MG63 (cell line): ENCODE data around the gene SLC6A4. TPM values are rescaled to one million over a fixed set of nuclear protein-coding genes. Genes with fewer than 3 reads are reported as not detected.

Source experiments
- DNase-seq: peaks from one replicate; pipeline ENCODE4 v3.0.0-alpha.2; 2020
- H3K27me3 ChIP-seq: fragments of 250-450 bp; sonication (Bioruptor Pico); 2 replicates; pipeline ENCODE4 v1.5.1; 2020; ENCODE audit warnings: mild to moderate bottlenecking, moderate library complexity
- H3K36me3 ChIP-seq: fragments of 250-450 bp; sonication (Bioruptor Pico); 2 replicates; pipeline ENCODE4 v1.5.1; 2020; ENCODE audit warnings: mild to moderate bottlenecking, moderate library complexity
- H3K4me3 ChIP-seq: fragments of 250-450 bp; sonication (Bioruptor Pico); 2 replicates; pipeline ENCODE4 v1.5.1; 2020; ENCODE audit warnings: mild to moderate bottlenecking, moderate library complexity
- H3K9me3 ChIP-seq: fragments of 250-450 bp; sonication (Bioruptor Pico); 2 replicates; pipeline ENCODE4 v1.5.1; 2020; ENCODE audit warnings: mild to moderate bottlenecking, moderate library complexity
- total RNA-seq: library from RNA; depleted of rRNA; stranded (reverse); fragments of >200 nt; shearing (Covaris generic); gene quantifications from 2 replicates; pipeline ENCODE4 v1.2.3, GENCODE V29; 2014; ENCODE audit warnings: low replicate concordance; rRNA removed

The SLC6A4 gene
- not detected in 2 replicates for total RNA-seq

DNA sequence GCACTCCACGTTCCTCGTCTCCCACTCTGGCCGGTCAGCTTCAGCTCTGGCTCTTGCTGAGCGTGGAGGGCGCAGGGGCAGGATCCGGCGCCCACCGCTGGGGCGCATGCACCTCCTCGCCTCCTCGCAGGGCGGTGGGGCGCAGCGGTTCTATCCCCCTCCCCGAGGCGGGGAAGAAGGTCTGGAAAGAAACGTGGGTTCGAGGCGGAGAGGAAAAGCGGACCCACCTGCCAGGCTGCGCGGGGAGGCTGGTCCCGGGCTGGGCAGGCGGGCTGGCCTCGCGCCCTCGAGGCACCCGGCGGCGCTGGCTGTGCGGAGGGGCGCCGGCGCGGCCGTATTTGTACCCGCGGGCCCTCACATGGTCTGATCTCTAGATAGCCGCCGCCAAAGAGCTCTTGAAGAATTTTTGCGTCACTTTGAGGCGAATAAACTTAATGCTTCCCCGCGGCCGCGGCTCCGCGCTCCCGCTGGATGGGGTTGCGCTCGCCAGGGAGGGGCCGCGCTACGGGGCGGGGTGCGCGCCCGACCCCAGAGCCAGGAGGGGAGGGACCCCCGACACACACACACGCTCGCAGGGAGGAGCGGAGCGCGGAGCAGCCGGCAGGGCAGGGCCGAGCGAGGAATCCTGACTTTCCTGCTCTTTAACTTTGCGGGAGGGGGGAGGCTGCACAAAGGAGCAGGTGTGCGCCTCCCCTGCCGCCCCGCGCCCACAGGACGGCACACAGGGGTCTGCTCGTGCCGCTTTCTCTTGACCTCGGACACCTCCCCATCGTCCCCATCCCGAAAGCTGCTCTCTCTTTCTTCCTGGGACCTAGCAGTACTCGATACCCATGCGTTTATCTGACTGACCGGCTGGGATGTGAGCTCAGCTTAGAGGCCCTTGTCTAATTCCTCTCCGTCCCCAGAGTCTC lies at the start of gene SLC6A4:
Gene SLC6A4 (minus strand): TSS at position 312 of the 911 bp plus-strand sequence. CDS start 13,739 bp downstream, outside the sequence.
- Histone ChIP-seq H3K36me3 (no peaks in the 10 kb centered on the region), H3K9me3 (peaks cover 3% of the 10 kb centered on the region; the same call in 1 of the 2 replicates), H3K27me3 (peaks cover 39% of the 10 kb centered on the region), H3K4me3 (peak within 1 kb of the TSS; percentile 42)
- DNase-seq: peak; percentile 15

DNA sequence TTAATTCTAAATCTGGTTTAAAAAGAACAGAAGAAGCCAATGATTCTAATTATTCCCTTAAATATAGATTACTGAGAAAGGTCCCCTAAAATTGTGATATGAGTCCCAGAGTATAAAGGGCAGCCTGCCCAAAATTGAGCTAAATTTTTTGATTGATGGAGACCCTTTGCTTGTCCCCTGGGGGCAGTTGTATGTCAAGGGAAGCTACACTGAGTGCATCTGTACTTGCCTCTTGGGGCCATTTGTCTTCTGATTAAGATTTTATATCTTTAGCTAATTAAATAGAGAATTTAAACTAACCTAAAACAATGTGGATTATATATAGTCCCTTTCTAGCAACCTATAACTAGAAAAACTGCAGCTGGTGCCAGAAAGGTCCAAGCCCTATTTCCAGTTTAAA lies 43.7 kb upstream of the SLC6A4 start:
- Histone ChIP-seq H3K36me3 (peaks cover 64% of the 10 kb centered on the region), H3K9me3 (no peaks in the 10 kb centered on the region), H3K27me3 (no peaks in the 10 kb centered on the region), H3K4me3 (no peak overlapping the region)
- DNase-seq: no peak

DNA sequence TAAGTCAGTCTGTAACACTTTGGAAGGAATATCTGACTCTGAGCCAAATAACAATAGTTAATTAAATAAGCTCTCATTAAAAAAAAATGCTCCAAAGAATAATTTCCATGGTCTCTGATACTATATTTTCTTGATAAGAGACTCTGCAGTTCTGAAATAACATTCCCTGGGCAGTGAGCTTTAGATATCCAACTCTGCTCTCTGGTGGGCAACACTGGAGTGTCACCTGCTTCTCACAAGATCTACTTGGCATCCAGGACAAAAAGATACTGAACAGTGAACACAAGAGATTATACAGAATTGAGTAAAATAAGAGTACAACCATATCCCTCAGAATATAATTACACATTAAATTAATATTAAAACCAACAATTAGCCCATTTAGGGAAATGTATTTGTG lies 42.5 kb upstream of the SLC6A4 start:
- DNase-seq: no peak
- Histone ChIP-seq H3K27me3 (no peaks in the 10 kb centered on the region), H3K4me3 (no peak overlapping the region), H3K36me3 (peaks cover 68% of the 10 kb centered on the region), H3K9me3 (no peaks in the 10 kb centered on the region)

DNA sequence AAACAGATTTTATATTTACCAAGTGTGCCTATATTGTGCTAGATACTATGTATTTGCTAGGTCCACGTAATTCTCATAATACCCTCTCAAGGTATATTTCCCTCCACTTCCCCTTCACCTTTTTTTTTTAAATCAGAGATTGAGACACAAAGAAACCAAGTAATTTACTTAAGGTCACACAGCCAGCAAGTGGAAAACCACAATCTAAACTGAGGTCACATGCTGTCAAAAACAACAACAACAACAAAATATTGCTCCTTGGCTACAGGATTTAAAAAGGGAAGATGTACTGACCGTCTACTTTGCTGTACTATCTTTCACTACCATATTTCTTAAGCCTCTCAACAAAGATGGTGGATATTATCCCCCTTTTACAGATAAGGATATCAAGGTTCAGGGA lies 40.4 kb upstream of the SLC6A4 start:
- Histone ChIP-seq H3K27me3 (no peaks in the 10 kb centered on the region), H3K36me3 (peaks cover 82% of the 10 kb centered on the region), H3K4me3 (no peak overlapping the region), H3K9me3 (no peaks in the 10 kb centered on the region)
- DNase-seq: no peak

DNA sequence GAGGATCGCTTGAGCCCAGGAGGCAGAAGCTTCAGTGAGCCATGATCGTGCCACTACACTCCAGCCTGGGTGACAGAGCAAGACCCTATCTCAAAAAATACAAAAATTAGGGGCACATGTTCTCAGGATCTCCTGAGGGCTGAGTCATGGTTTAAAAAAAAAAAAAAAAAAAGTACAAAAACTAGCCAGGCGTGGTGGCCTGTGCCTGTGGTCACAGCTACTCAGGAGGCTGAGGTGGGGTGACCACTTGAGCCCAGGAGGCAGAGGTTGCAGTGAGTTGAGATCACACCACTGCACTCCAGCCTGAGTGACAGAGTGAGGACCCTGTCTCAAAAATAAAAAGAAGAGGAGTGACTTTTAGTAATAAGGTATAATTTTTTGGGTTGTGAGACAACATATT lies 39.4 kb upstream of the SLC6A4 start:
- no peaks in the 10 kb centered on the region for H3K27me3 ChIP-seq
- DNase-seq: no peak
- peaks cover 85% of the 10 kb centered on the region for H3K36me3 ChIP-seq
- no peak overlapping the region for H3K4me3 ChIP-seq
- H3K9me3 ChIP-seq: no peaks in the 10 kb centered on the region

DNA sequence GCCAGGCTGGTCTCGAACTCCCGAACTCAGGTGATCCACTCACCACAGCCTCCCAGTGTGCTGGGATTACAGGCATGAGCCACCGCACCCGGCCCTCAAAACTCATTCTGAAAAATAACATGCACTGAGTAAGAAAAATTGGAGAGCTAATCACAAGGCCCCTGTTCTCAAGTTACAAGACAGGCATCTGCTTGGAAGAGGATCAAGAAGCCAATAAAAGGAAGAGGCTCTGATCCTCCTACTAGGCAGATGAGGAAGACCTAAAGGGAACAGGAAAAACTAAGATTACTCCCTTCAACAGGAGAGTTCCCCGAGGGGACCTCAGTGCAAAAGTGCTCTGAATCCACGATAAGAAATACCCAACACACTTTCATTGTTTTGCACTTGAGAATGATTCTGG lies 37.9 kb upstream of the SLC6A4 start:
- DNase-seq: no peak
- Histone ChIP-seq H3K4me3 (no peak overlapping the region), H3K27me3 (no peaks in the 10 kb centered on the region), H3K36me3 (peaks cover 80% of the 10 kb centered on the region), H3K9me3 (no peaks in the 10 kb centered on the region)

DNA sequence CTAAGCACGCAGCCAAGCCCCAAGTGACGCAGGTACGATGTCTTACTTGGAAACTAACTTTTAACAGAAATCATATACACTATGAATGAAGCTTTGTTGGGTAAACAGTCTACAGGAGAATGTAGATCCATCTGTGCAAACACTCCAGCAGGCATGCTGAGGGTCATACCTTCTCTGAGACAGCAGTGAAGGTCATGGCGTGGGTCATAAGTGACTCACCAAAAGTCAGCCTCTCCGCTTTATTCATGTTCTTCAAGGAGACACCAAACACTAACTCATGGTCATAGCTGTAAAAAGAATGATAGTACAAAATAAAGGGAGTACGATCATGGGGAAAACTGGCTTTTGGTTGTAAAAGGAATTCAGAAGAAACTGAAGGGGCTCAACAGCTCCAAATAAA lies 35.6 kb upstream of the SLC6A4 start:
- no peak for DNase-seq
- Histone ChIP-seq H3K9me3 (no peaks in the 10 kb centered on the region), H3K4me3 (no peak overlapping the region), H3K27me3 (no peaks in the 10 kb centered on the region), H3K36me3 (peaks cover 72% of the 10 kb centered on the region)

DNA sequence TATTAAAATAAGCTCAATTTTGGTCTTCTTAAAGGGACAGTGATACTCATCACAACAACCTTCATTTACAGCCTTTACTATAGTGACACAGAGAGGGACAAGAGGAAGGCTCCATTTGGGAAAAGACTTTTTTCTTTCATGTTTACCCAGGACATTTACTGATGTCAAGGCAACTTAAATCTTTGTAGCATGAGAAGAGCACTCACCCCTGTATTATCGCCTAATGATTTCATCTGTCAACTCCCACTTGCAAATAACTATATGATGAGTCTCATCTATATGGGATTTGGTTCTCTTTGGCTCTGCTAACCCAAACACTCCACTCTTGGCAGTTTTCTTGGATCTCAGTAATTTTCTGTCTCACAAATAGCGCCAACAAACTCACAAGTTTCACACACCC lies 32.1 kb upstream of the SLC6A4 start:
- Histone ChIP-seq H3K4me3 (no peak overlapping the region), H3K36me3 (peaks cover 68% of the 10 kb centered on the region), H3K9me3 (no peaks in the 10 kb centered on the region), H3K27me3 (no peaks in the 10 kb centered on the region)
- DNase-seq: no peak

DNA sequence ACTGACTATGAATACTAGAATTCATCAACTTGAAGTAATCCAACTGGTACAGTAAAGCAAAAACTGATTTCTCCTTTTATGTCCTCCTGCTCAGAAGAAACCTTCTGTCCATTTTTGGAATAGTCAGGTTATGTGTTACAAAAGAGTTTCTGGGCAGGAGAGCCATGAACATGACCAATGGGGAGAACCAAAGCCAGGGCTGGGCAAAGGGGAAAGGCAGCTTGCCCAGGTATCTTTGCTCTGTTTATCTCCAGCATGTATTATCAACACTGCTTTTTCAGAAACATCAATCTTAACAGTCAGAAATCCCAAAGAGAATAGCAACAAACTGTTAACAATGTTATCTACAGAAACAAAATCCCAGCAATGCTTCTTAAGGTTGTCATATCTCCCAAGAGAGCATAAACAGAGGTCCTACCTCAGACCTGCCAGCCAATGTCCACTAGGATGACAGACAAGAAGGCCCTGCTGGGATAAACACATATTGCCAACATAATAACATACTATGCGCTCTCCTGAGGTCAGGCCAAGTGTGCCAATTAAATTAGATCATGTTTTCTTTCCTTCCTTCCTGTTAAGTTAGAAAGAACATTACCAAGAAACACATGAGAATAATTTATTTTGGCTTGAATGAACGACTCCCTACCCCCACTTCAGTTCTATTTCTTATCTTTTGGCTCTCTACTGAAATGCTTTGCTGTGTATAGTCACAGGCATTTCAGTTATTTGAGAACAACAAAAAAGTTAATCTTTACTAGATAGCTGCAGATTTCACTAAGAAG lies 28.2 kb upstream of the SLC6A4 start:
- H3K27me3 ChIP-seq: no peaks in the 10 kb centered on the region
- DNase-seq: peak; percentile 51
- H3K36me3 ChIP-seq: peaks cover 61% of the 10 kb centered on the region
- no peaks in the 10 kb centered on the region for H3K9me3 ChIP-seq
- no peak overlapping the region for H3K4me3 ChIP-seq

DNA sequence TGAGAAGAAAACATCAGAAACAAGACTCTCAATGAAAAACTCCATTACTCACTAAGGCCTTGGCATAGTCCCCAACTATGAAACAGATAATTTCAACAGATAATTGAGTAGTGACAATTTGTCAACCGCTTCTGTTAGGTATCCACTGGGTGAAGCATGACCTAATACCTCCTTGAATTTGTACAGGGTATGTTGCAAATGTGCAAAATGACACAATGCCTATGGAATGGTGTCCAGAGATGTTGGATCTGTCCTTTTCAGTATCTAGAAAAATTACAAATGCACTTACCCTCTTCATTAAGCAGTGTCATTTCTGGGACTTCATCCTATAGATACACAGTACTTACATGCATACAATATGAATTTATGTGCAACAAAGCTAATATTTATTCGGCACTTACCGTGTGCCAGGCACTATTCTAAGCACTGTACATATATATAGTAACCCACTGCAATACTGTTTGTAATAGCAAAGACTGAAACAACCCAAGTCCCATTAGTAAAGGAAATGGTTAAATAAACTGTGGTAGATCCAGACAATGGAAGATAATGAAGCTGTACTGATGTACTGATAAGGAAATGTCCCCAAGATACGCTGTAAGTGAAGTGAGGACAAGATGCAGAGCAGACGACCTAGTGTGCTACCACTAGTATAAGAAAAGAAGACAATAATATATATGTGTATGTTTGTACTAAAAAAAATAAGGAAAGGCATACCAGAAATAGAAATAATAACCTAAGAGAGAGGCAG lies 21.4 kb upstream of the SLC6A4 start:
- peaks cover 62% of the 10 kb centered on the region for H3K36me3 ChIP-seq
- no peaks in the 10 kb centered on the region for H3K9me3 ChIP-seq
- H3K27me3 ChIP-seq: no peaks in the 10 kb centered on the region
- H3K4me3 ChIP-seq: no peak overlapping the region
- no peak for DNase-seq

DNA sequence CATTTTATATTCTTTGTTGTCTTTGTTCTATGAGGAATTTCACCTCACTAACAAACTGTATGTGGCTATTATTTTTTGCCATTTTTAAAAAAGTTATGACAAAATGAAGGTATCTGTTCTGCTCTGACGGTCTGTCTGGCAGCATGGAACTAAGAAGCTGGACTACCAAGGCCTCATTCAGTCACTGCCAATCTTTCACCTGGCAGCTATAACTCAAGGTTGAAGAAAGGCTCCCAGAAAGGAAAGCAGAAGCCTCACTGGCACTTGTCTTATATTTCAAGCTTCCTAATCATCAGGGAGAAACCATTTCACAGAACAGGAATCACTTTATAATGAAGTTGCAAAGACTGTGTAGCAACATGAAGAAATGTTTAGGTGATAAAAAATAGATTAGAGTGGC lies 18.7 kb upstream of the SLC6A4 start:
- no peak for DNase-seq
- H3K36me3 ChIP-seq: peaks cover 61% of the 10 kb centered on the region
- no peaks in the 10 kb centered on the region for H3K27me3 ChIP-seq
- H3K9me3 ChIP-seq: no peaks in the 10 kb centered on the region
- no peak overlapping the region for H3K4me3 ChIP-seq

DNA sequence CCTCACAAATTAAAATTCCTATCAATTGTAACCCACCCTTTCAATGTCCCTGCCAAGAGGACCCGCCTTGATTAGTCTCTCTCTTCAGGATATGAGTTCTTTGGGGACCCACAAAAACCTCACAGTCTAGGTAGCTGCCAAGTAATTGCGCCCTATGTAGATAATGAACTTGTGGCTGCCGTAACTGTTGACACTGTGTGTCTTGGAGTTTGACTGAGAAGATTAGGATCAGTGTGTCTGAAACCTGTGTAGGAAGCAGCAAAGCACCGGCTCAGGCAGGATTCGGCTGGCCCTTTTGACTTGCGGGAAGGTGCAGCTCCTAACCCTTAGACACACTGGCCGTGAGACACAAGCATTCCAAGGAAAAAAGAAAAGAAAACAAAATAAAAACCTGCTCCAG lies 17.8 kb upstream of the SLC6A4 start:
- Histone ChIP-seq H3K36me3 (peaks cover 65% of the 10 kb centered on the region), H3K27me3 (no peaks in the 10 kb centered on the region), H3K9me3 (no peaks in the 10 kb centered on the region), H3K4me3 (no peak overlapping the region)
- DNase-seq: no peak

DNA sequence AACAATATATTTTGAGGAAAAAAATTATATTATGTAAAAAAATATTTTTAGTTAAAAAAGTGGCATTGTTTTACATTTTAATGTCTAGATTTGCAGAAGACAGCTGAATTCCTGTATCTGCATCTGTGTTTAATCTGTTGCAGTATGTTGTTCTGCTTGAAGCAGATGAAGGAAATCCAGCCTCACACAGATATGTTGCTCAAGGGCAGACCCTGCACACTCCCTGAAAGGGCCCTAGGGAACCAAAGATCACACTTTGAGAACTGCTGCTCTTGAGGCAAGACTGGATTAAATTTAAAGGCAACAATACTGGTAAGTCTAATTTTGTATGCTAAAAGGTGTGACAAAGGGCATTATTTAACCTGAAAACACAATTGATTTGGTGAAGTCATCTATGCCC lies 16.4 kb upstream of the SLC6A4 start:
- H3K36me3 ChIP-seq: peaks cover 71% of the 10 kb centered on the region
- no peak overlapping the region for H3K4me3 ChIP-seq
- DNase-seq: no peak
- no peaks in the 10 kb centered on the region for H3K27me3 ChIP-seq
- no peaks in the 10 kb centered on the region for H3K9me3 ChIP-seq

DNA sequence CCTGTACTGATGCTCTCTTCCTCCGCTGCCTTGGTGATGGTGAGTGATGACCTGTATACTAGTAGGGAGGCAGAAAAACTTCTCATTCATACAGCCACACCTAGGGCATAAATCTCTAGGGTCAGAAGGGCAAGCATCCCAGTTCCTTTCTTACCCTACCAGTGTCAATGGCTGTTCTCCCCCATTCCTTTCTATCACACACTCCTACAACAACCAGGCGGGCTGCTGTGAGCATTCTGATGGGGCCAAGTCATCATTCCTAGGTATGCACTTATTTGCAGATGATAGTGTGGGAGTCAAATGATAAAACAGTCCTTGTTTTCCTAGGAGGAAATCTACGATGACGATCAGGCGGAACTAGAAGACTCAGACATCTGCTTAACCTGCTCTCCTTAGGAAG lies 14.0 kb upstream of the SLC6A4 start:
- Histone ChIP-seq H3K9me3 (no peaks in the 10 kb centered on the region), H3K36me3 (peaks cover 62% of the 10 kb centered on the region), H3K27me3 (no peaks in the 10 kb centered on the region), H3K4me3 (no peak overlapping the region)
- DNase-seq: no peak

DNA sequence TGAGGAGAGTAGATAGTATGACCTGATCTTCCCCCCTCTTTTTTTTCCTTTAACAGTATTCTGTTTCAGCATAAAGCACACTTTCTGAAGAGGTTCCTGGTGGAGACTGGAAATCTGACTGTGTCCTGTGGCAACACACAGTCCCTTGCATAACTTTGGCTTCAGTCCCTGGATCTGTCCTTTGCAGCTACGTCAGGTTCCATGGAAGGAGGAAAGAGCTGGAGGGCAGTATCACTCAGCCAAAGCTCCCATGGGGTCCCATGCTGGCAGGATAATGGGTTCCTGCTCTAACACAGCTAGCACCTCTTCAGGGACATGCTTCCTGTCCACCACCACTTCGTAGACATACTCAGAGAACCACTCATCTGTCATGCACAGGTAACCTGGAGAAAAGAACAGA lies 13.3 kb upstream of the SLC6A4 start:
- Histone ChIP-seq H3K36me3 (peaks cover 57% of the 10 kb centered on the region), H3K27me3 (no peaks in the 10 kb centered on the region), H3K9me3 (no peaks in the 10 kb centered on the region), H3K4me3 (no peak overlapping the region)
- DNase-seq: no peak

DNA sequence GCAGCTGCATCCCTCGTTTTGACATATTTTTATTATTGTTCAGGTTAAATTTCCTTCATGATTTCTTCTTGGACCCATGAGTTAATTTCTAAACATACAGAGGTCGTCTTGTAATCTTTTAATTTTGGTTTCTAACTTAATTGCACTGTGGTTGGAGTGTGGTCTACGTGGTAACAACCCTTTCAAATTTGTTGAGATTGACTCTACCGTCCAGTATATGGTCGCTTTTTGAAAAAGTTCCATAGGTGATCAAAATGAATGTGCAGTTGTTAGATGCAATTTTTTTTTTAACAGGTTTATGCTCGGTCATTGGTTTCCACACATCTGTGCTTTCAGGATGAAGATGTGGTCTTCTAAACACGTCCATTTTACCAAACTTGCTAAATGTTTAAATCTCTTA lies 11.0 kb upstream of the SLC6A4 start:
- H3K27me3 ChIP-seq: no peaks in the 10 kb centered on the region
- no peak for DNase-seq
- H3K36me3 ChIP-seq: peaks cover 47% of the 10 kb centered on the region
- no peaks in the 10 kb centered on the region for H3K9me3 ChIP-seq
- no peak overlapping the region for H3K4me3 ChIP-seq

DNA sequence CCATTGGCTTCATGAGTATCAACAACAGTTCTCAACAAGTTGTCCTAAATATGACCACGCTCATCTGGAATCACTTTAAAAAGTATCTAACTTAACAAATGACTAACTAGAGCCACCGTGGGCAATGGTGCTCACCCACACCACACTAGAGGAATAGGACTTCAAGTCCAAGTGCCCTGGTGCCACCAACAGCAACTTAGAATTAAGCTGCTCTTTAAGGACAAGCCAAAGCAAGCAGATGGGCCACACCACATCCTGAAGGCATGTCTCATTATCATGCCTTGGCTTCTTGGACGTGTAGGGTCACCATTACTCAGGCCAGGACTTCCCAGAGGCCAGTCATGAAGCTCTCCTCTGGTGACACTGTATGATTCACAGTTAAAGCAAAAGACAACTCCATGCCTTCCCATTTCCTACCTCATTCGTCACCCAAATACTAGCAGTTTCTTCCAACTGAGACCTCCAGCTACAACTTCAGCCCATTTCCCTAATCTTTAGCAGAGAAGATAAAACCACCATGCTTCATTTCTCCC lies 9.4 kb upstream of the SLC6A4 start:
- DNase-seq: peak; percentile 75
- H3K4me3 ChIP-seq: no peak overlapping the region
- H3K36me3 ChIP-seq: peaks cover 32% of the 10 kb centered on the region
- H3K9me3 ChIP-seq: peaks cover 3% of the 10 kb centered on the region; the same call in 1 of the 2 replicates
- no peaks in the 10 kb centered on the region for H3K27me3 ChIP-seq
